T-helper 22 cell (primary cell): ENCODE measurements around the gene PLEKHA3.
"Not testable (repeated sequence)": the region's sequence is repeated elsewhere in the genome, so short reads cannot be mapped to it uniquely, and the experiment has no call there.

Source experiments
- DNase-seq: peaks from one replicate; pipeline ENCODE4 v3.0.0-alpha.2; 2020; ENCODE audit warnings: low read depth

PLEKHA3 gene

GRCh38 chr2:178479275-178479616, 1.0 kb upstream of the PLEKHA3 start:
- no peak for DNase-seq

DNA sequence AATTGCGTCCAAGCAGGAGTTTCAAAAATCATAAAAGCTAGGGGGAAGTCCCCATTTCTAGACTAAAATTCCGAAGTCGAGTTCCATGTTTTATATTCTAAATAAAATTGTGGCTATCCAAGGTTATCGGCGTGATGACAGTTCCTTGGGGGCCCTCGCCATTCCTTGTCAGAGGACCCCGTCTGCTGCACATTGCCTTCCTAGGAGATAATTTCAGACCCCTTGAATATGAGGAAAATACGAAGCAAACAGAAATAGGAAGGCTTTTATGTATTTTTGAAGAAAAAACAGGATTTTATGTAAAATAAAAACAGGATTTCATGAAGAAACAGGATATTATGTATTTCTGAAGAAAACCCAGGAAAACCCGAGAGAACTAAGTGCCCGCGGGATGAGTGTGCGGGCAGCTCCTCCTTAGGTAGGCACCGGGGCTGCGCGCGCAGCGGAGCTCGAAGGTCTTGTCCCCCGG, 465 bp upstream of the PLEKHA3 start:
- no peak for DNase-seq

- no peak for DNase-seq
Observed at GRCh38 chr2:178482437-178482836, 2.2 kb downstream of the PLEKHA3 start.

DNA sequence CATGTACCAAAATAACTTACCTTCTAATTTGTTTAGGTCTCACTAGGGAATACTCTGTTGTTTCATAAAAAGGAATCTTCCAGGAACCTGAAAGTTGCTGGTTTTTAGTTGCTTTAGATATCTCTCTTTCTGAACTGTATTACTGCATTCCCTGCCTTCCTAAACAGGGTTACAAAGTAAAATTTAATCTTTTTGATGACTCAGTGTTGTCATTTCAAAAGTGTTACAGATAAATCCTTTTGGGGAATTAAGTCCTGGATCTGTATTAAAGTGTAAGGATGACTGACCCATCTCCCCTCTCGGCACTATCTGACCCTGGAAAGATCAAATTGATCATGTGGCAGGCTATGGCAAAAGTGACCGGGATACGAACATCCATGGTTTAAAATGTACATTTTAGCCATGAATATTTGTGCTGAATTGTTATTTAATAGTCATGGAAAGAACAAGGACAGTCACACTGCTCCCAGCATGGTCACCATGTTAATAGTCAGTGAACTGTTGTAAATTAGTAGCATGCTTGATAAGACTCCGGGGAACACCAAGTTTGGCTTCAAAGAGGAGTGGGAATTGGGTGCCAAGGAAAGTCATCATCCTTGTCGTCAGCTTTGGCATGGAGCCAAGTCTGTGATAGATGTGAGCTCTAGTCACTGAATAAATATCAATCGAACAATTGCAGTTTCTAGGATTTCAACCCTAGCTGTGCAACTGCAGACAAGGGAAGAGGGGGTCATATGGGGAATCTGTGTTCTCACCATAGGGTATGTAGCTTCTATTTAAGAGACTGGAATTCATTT, 4.2 kb downstream of the PLEKHA3 start:
- no peak for DNase-seq

GRCh38 chr2:178485356-178485755, 5.1 kb downstream of the PLEKHA3 start:
- DNase-seq, result no peak

DNA sequence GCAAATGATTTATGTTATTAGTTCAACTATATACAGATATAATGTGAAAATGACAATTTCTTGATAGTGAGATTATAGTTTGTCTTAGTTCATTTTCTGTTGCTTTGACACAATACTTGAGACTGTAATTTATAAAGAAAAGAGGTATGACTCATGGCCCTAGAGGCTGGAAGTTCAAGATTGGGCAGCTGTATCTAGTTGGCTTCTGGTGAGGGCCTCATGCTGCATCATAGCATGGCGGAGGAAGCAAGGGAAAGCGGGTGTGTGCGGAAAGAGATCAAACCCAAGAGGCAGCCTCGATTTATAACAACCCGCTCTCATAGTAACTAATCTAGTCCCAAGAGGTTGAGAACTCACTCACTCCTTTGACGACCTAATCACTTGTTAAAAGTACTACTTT, 11.4 kb downstream of the PLEKHA3 start:
- no peak for DNase-seq

DNA sequence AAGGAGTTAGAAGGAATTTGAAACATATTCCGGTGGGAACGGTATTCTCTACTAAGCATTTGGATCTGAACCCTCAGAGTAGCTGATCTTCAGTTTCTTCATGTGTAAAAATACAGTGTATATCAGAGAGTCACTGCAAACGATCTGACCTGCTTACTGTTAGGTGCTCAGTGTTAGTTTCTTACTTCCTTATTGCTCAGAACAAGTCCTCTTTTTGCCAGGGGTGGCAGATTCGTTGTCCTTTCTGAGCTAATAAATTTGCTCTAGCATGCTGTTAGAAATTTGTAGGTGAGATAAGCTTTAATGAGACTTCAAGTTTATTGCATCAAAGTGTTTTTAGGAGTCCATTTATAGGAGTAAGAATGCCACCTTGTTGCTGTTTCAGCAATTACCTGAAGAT, 15.8 kb downstream of the PLEKHA3 start:
- DNase-seq, result no peak

GRCh38 chr2:178498137-178498536, 17.9 kb downstream of the PLEKHA3 start:
- no peak for DNase-seq

- no peak for DNase-seq
Observed at GRCh38 chr2:178499640-178500039, 19.4 kb downstream of the PLEKHA3 start.

- no peak for DNase-seq
Observed at GRCh38 chr2:178502751-178503150, 22.5 kb downstream of the PLEKHA3 start.

DNA sequence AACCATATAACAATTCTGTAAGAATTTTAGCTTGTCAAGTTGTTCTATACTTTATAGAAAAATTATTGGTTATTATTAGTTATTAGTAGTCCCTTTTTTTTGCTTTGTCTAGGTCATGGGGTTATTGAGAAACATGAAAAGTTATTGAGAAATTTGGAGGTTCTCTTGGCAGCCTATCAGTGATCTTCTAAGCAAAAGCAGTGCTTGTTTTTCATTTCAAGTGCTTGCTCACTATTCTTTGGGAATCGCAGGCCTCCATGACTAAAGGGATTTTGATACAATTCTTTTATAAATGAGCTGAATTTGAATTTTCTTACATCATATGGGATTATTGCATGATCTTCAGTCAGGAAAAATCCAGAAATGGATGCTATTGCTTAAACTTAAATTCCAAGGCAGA, 25.8 kb downstream of the PLEKHA3 start:
- no peak for DNase-seq

GRCh38 chr2:178506524-178506923, 26.3 kb downstream of the PLEKHA3 start:
- no peak for DNase-seq

DNA sequence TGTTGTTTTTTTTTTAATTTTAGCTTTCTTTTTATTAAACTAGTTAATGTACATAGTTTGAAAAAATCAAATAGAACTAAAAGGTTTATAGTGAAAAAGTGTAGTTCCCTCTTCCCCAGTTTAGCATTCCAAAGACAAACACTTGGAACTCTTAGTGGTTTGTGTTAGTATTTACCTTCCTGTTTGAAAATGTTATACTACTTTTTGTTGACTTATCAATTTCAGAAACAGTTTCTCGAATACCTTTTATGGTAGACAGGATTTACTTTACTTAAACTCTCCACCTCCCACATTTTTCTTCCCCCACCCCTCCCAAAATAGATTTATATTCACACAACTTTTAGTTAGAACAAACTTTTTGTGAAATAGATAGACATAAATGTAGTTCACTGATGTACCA, 26.7 kb downstream of the PLEKHA3 start:
- DNase-seq, result no peak

DNA sequence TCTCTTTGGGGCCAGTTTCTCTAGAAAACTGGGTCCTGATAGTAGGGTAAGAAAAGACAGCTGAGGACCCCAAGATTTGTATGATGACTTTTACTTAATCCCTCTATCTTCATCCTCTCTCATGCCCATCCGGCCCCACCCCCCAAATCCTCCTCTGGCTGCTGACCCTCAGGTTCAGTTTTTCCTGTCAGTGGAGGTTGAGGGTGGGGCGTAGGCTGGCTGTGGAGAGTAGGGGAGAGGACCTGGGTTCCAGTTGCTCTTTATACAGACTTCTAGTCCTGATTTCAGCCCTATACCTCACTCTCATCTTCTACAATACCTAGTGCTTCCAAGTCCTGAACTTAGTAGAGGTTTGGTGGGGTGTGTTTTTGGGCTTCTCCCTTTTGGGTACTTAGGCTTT, 28.4 kb downstream of the PLEKHA3 start:
- no peak for DNase-seq

- DNase-seq, result no peak
Observed at GRCh38 chr2:178510384-178510783, 30.1 kb downstream of the PLEKHA3 start.

- DNase-seq, result no peak
Observed at GRCh38 chr2:178512484-178512883, 32.2 kb downstream of the PLEKHA3 start.

GRCh38 chr2:178513876-178514275, 33.6 kb downstream of the PLEKHA3 start:
- no peak for DNase-seq

DNA sequence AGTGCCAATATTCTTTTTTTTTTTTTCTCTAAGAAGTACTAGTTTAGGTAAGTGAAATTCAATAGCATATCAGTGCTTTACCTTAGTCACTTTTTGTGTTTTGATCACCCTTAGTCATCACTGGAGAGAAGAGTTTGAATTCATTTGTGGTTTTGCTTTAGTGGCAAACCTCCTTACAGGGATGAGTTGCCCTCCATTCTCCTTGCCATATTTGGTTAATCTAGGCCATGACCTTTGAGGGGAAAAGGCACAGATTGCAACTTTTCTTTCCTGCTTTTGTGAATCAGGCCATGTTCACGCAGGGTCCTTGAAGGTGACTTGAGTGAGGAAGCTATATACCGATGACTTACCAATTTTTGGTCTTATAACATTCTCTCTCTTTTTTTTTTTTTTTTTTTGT, 34.4 kb downstream of the PLEKHA3 start:
- peak; percentile 3 for DNase-seq

- no peak for DNase-seq
Observed at GRCh38 chr2:178517496-178517895, 37.2 kb downstream of the PLEKHA3 start.

DNA sequence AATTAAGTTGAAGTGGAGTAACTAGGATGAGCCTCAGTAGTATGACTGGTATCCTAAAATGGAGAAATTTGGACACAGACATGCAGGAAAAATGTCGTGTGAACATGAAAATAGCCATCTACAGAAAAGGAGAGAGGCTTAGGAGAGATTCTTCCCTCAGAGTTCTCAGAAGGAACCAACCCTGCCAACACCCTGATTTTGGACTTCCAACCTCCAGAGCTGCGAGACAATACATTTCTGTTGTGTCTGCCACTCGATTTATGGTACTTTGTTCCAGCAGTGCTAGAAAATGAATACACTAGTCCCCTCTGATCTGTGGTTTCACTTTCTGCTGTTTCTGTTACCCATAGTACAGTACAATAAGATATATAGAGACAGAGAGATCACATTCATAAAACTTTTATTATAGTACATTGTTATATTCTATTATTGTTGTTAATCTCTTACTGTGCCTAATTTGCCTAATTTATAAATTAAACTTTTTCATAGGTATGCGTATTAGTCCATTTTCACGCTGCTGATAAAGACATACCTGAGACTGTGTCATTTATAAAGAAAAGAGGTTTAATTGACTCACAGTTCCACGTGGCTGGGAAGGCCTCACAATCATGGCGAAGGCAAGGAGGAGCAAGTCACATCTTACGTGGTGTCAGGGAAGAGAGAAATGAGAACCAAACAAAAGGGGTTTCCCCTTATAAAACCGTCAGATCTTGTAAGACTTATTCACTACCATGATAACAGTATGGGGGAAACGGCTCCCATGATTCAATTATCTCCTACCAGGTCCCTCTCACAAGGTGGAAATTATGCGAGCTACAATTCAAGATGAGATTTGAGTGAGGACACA, 41.3 kb downstream of the PLEKHA3 start:
- no peak for DNase-seq

- peak; percentile 73 for DNase-seq
Observed at GRCh38 chr2:178522950-178523595, 42.8 kb downstream of the PLEKHA3 start.

DNA sequence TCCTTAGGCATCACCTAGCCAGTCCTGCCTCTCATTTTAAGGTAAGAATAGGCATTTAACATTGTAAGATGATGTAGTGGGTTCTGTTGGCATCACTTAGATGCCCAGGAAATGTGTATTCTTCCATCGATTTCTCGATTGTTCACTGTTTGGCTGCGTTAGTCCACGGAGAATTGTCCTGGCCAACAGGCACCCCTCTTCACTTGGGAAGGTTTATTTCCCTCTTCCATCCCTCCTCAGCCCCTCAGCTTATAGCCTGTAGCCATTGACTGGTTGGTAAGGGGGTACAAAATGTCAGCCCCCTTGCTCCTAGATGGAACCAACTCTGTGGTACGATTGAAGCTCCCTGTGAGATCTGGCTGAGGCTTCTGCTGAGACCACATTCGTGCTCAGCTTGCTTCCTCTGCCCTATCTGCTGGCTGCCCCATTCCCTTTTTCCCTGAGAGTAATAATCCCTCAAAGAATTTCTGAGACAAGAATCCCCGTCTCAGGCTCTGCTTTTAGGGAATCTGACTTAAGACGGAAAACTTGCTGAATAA, 43.4 kb downstream of the PLEKHA3 start:
- no peak for DNase-seq

GRCh38 chr2:178525010-178525409, 44.8 kb downstream of the PLEKHA3 start:
- not testable (repeated sequence) for DNase-seq
